NCI-H146 (cell line): ENCODE measurements around the gene ABI1.
"Not testable (repeated sequence)": the region's sequence is repeated elsewhere in the genome, so short reads cannot be mapped to it uniquely, and the experiment has no call there.

Experiments used
- DNase-seq: peaks from one replicate; lab custom pipeline; 2025; lab: John Stamatoyannopoulos, UW

ABI1 gene

GRCh38 chr10:26804418-26805393 lies 56.1 kb downstream of the ABI1 start:
- no peak for DNase-seq

- no peak for DNase-seq
Measured at GRCh38 chr10:26803849-26804248, 56.9 kb downstream of the ABI1 start.

GRCh38 chr10:26802527-26802926 lies 58.2 kb downstream of the ABI1 start:
- no peak for DNase-seq

- no peak for DNase-seq
Measured at GRCh38 chr10:26801831-26802230, 58.9 kb downstream of the ABI1 start.

- no peak for DNase-seq
Measured at GRCh38 chr10:26801274-26801673, 59.5 kb downstream of the ABI1 start.

- DNase-seq, result no peak
Measured at GRCh38 chr10:26800468-26800867, 60.3 kb downstream of the ABI1 start.

- no peak for DNase-seq
Measured at GRCh38 chr10:26799342-26799741, 61.4 kb downstream of the ABI1 start.

GRCh38 chr10:26798298-26798697 lies 62.5 kb downstream of the ABI1 start:
- no peak for DNase-seq

- no peak for DNase-seq
Measured at GRCh38 chr10:26797340-26797739, 63.4 kb downstream of the ABI1 start.

- no peak for DNase-seq
Measured at GRCh38 chr10:26792758-26793495, 67.8 kb downstream of the ABI1 start.

- no peak for DNase-seq
Measured at GRCh38 chr10:26790221-26790995, 70.3 kb downstream of the ABI1 start.

- not testable (repeated sequence) for DNase-seq
Measured at GRCh38 chr10:26789779-26790178, 71.0 kb downstream of the ABI1 start.

- DNase-seq, result no peak
Measured at GRCh38 chr10:26787362-26787761, 73.4 kb downstream of the ABI1 start.

- DNase-seq, result no peak
Measured at GRCh38 chr10:26781797-26782196, 79.0 kb downstream of the ABI1 start.

- no peak for DNase-seq
Measured at GRCh38 chr10:26780793-26781601, 79.8 kb downstream of the ABI1 start.

GRCh38 chr10:26780106-26780792 lies 80.5 kb downstream of the ABI1 start:
- DNase-seq, result no peak

GRCh38 chr10:26779176-26779860 lies 81.4 kb downstream of the ABI1 start:
- DNase-seq, result no peak

- DNase-seq, result no peak
Measured at GRCh38 chr10:26777686-26778085, 83.1 kb downstream of the ABI1 start.

- DNase-seq, result no peak
Measured at GRCh38 chr10:26776258-26776657, 84.5 kb downstream of the ABI1 start.

GRCh38 chr10:26773633-26774032 lies 87.1 kb downstream of the ABI1 start:
- no peak for DNase-seq
